ENCODE data around the gene SCUBE1. TPM values are rescaled to one million over a fixed set of nuclear protein-coding genes. Genes with fewer than 3 reads are reported as not detected.
A peak's percentile ranks its signal among the peaks of the same experiment; 100 is the strongest.

Gene SCUBE1
- total RNA-seq, 3 donors from 2014 or later: 0.48 to 0.98 (median 0.88) TPM

- DNase-seq (ENCODE audit: low spot score in 2 of 2): no peak
- Histone ChIP-seq H3K36me3 (no peaks in the 10 kb centered on the region), H3K9me3 (no peaks in the 10 kb centered on the region), H3K4me3 (no peak overlapping the region), H3K27ac (no peak overlapping the region), H3K4me1 (no peaks in the 10 kb centered on the region), H3K27me3 (no peaks in the 10 kb centered on the region)
- TF ChIP-seq POLR2A (IDR thresholded peaks at IDR 0.05) (no peak), CTCF (IDR thresholded peaks at IDR 0.05) (no peak), POLR2AphosphoS5 (IDR thresholded peaks at IDR 0.05) (no peak)
- intact Hi-C loops (cut with DNase I; ENCODE audit: low total_unique reads): no loop called here
Measured at GRCh38 chr22:43314611-43315010, 28.6 kb downstream of the SCUBE1 start.

- H3K36me3 ChIP-seq: no peaks in the 10 kb centered on the region
- H3K4me3 ChIP-seq: no peak overlapping the region
- no peaks in the 10 kb centered on the region for H3K9me3 ChIP-seq
- intact Hi-C loops (cut with DNase I; ENCODE audit: low total_unique reads): no loop called here
- DNase-seq (ENCODE audit: low spot score in 2 of 2): no peak
- no peaks in the 10 kb centered on the region for H3K27me3 ChIP-seq
- TF ChIP-seq POLR2A (IDR thresholded peaks at IDR 0.05) (no peak), CTCF (IDR thresholded peaks at IDR 0.05) (no peak), POLR2AphosphoS5 (IDR thresholded peaks at IDR 0.05) (no peak)
- peak overlapping the region in 1 of 2 donors; percentile 58 for H3K27ac ChIP-seq
- H3K4me1 ChIP-seq: no peaks in the 10 kb centered on the region
Measured at GRCh38 chr22:43313890-43314474, 29.2 kb downstream of the SCUBE1 start.

- no peak for DNase-seq (ENCODE audit: low spot score in 2 of 2)
- Histone ChIP-seq H3K27ac (peak overlapping the region in 1 of 2 donors; percentile 58), H3K27me3 (no peaks in the 10 kb centered on the region), H3K36me3 (no peaks in the 10 kb centered on the region), H3K4me3 (no peak overlapping the region), H3K9me3 (no peaks in the 10 kb centered on the region), H3K4me1 (no peaks in the 10 kb centered on the region)
- peak in 2 of 3 donors; percentile 30 to 64 for TF ChIP-seq POLR2AphosphoS5 (IDR thresholded peaks at IDR 0.05)
- TF ChIP-seq CTCF (IDR thresholded peaks at IDR 0.05): no peak
- no peak for TF ChIP-seq POLR2A (IDR thresholded peaks at IDR 0.05)
- intact Hi-C loops (cut with DNase I; ENCODE audit: low total_unique reads): no loop called here
Measured at GRCh38 chr22:43313244-43313889, 29.8 kb downstream of the SCUBE1 start.

- Histone ChIP-seq H3K4me1 (no peaks in the 10 kb centered on the region), H3K4me3 (no peak overlapping the region), H3K36me3 (no peaks in the 10 kb centered on the region), H3K27ac (no peak overlapping the region), H3K9me3 (no peaks in the 10 kb centered on the region), H3K27me3 (no peaks in the 10 kb centered on the region)
- intact Hi-C loops (cut with DNase I; ENCODE audit: low total_unique reads): no loop called here
- DNase-seq (ENCODE audit: low spot score in 2 of 2): no peak
- TF ChIP-seq POLR2AphosphoS5 (IDR thresholded peaks at IDR 0.05) (no peak), POLR2A (IDR thresholded peaks at IDR 0.05) (no peak), CTCF (IDR thresholded peaks at IDR 0.05) (no peak)
Measured at GRCh38 chr22:43312608-43313007, 30.6 kb downstream of the SCUBE1 start.

- DNase-seq (ENCODE audit: low spot score in 2 of 2): no peak
- no peaks in the 10 kb centered on the region for H3K4me1 ChIP-seq
- TF ChIP-seq CTCF (IDR thresholded peaks at IDR 0.05): no peak
- TF ChIP-seq POLR2A (IDR thresholded peaks at IDR 0.05): no peak
- no peak for TF ChIP-seq POLR2AphosphoS5 (IDR thresholded peaks at IDR 0.05)
- H3K4me3 ChIP-seq: no peak overlapping the region
- no peak overlapping the region for H3K27ac ChIP-seq
- no peaks in the 10 kb centered on the region for H3K27me3 ChIP-seq
- intact Hi-C loops (cut with DNase I; ENCODE audit: low total_unique reads): no loop called here
- H3K9me3 ChIP-seq: no peaks in the 10 kb centered on the region
- H3K36me3 ChIP-seq: no peaks in the 10 kb centered on the region
Measured at GRCh38 chr22:43310798-43311197, 32.4 kb downstream of the SCUBE1 start.
